Neural progenitor cell (in vitro differentiated cells): ENCODE measurements around the gene SRSF8.

Experiments used
- CTCF ChIP-seq: fragments of 200-600 bp; sonication (generic); IDR thresholded peaks from 2 replicates; pipeline ENCODE4 v1.5.1; 2017; ENCODE audit warnings: antibody characterized with exemption, mild to moderate bottlenecking
- EZH2 ChIP-seq: fragments of 200-600 bp; sonication (generic); IDR thresholded peaks from 2 replicates; pipeline ENCODE4 v1.6.1; 2017; ENCODE audit warnings: antibody characterized with exemption, mild to moderate bottlenecking, moderate library complexity
- EZH2phosphoT487 ChIP-seq: fragments of 200-600 bp; sonication (generic); IDR thresholded peaks from 2 replicates; pipeline ENCODE4 v1.6.1; 2017; ENCODE audit warnings: antibody characterized with exemption

GRCh38 chr11:95115597-95115996, 48.9 kb downstream of the SRSF8 start:
- TF ChIP-seq CTCF: no peak
- TF ChIP-seq EZH2: no peak
- no peak for TF ChIP-seq EZH2phosphoT487
